HepG2 (cell line): ENCODE measurements around the gene MYLK2. TPM values are rescaled to one million over a fixed set of nuclear protein-coding genes. Genes with fewer than 3 reads are reported as not detected.

Source experiments
- ATAC-seq: fragments of 200-7000 bp; cut with Tn5 transposase; 3 replicates; pipeline ENCODE4 v1.9.1; 2020; ENCODE audit warnings: mild to moderate bottlenecking, moderate library complexity
- BruUV-seq: library from RNA; stranded (reverse); fragments of 400-500 nt; replicated peaks from 2 replicates; lab custom pipeline; 2021; lab: Mats Ljungman, UMichigan
- CTCF ChIA-PET: fragments of 300-600 bp; formaldehyde crosslinking; extraction: SDS; loops from one replicate; lab custom pipeline; 2021; ENCODE audit warnings: low total read pairs, inconsistent platforms, low intra/inter-chr PET ratio; lab: Yijun Ruan, JAX
- POLR2A ChIA-PET: fragments of 350-600 bp; sonication (Branson Sonifier 250); formaldehyde crosslinking; loops from one replicate; lab custom pipeline; 2020; ENCODE audit warnings: antibody characterized with exemption, inconsistent platforms; lab: Yijun Ruan, JAX
- DNase-seq: peaks from one replicate; pipeline ENCODE4 v3.0.0-alpha.2; 2015; ENCODE audit warnings: low spot score
- FAIRE-seq: peaks from 3 replicates; lab custom pipeline; 2011; peaks lifted over from hg19 to GRCh38; lab: Jason Lieb, UNC
- H2AFZ ChIP-seq: one replicate; pipeline ENCODE4 v1.6.1; 2011; ENCODE audit warnings: low read length, inconsistent platforms
- H3K27ac ChIP-seq: fragments of 300-600 bp; 3 replicates; pipeline ENCODE4 v1.8.0; 2011; ENCODE audit warnings: mixed run types, mild to moderate bottlenecking, mixed read lengths, low read length, inconsistent platforms; ENCODE audit not compliant: insufficient read depth; ENCODE audit errors: extremely low read length
- H3K27me3 ChIP-seq, 2 experiments: fragments of 200-600 bp in 1 of 2; 2 replicates in 1 of 2; 3 replicates in 1 of 2; pipeline versions ENCODE4 v1.6.0 to v1.8.0; 2011; ENCODE audit warnings: low read length in 2 of 2, mild to moderate bottlenecking in 2 of 2, moderate library complexity in 2 of 2, inconsistent platforms in 1 of 2; ENCODE audit not compliant: insufficient read depth in 2 of 2, control insufficient read depth in 1 of 2
- H3K36me3 ChIP-seq, 2 experiments: fragments of 200-600 bp in 1 of 2; replicated peaks in 1 of 2; 2 replicates in 1 of 2; 3 replicates in 1 of 2; pipeline versions ENCODE4 v1.5.1 to v1.8.0; 2011; ENCODE audit warnings: low read length in 2 of 2, inconsistent platforms in 1 of 2; ENCODE audit not compliant: insufficient read depth in 2 of 2, control insufficient read depth in 1 of 2
- H3K4me1 ChIP-seq: 2 replicates; pipeline ENCODE4 v1.5.1; 2012; ENCODE audit warnings: low read length, inconsistent platforms; ENCODE audit not compliant: insufficient read depth
- H3K4me2 ChIP-seq: 2 replicates; pipeline ENCODE4 v1.6.0; 2011; ENCODE audit warnings: low read depth, low read length, inconsistent platforms
- H3K4me3 ChIP-seq, 3 experiments: fragments of 200-600 bp in 1 of 3; sonication (generic), shearing (Covaris generic) in 1 of 3; replicated peaks in 1 of 3; 2 replicates each; pipeline ENCODE4 v1.5.1; 2011 to 2016; ENCODE audit warnings: low read length in 3 of 3, inconsistent platforms in 2 of 3, low read depth in 2 of 3, mild to moderate bottlenecking in 2 of 3, control low read depth in 1 of 3, mixed read lengths in 1 of 3; ENCODE audit not compliant: insufficient read depth in 1 of 3
- H3K79me2 ChIP-seq: one replicate; pipeline ENCODE4 v1.6.1; 2011; ENCODE audit warnings: low read length, inconsistent platforms; ENCODE audit not compliant: insufficient read depth
- H3K9ac ChIP-seq: 2 replicates; pipeline ENCODE4 v1.6.0; 2011; ENCODE audit warnings: mild to moderate bottlenecking, low read depth, low read length, inconsistent platforms; ENCODE audit not compliant: insufficient read depth
- H3K9me3 ChIP-seq: 2 replicates; pipeline ENCODE4 v1.5.1; 2012; ENCODE audit warnings: mild to moderate bottlenecking, low read length
- H4K20me1 ChIP-seq: 2 replicates; pipeline ENCODE4 v1.6.0; 2011; ENCODE audit warnings: inconsistent platforms, mild to moderate bottlenecking, low read length, moderate library complexity; ENCODE audit not compliant: insufficient read depth
- E2F1 ChIP-seq: sonication (generic); formaldehyde crosslinking; IDR thresholded peaks from 2 replicates; pipeline ENCODE4 v1.5.0; 2020; ENCODE audit warnings: missing genetic modification reagents
- HMGXB4 ChIP-seq, 2 experiments: sonication (generic) in 1 of 2; formaldehyde crosslinking in 1 of 2; IDR thresholded peaks; 2 replicates each; pipeline versions ENCODE4 v1.4.0 to v1.6.1; 2018 to 2020; ENCODE audit warnings: missing genetic modification reagents in 2 of 2, borderline replicate concordance in 1 of 2, low read depth in 1 of 2, mild to moderate bottlenecking in 1 of 2, missing biosample characterization in 1 of 2
- POLR2A ChIP-seq, 2 experiments: IDR thresholded peaks; 2 replicates each; pipeline ENCODE4 v1.6.1; 2011; ENCODE audit warnings: low read depth in 2 of 2, low read length in 2 of 2, mild to moderate bottlenecking in 1 of 2, moderate library complexity in 1 of 2; ENCODE audit not compliant: insufficient read depth in 1 of 2
- WIZ ChIP-seq: sonication (generic); formaldehyde crosslinking; IDR thresholded peaks from 2 replicates; pipeline ENCODE4 v1.5.1; 2020; ENCODE audit warnings: mild to moderate bottlenecking, missing genetic modification reagents
- ZBTB38 ChIP-seq: sonication (generic); formaldehyde crosslinking; IDR thresholded peaks from 2 replicates; pipeline ENCODE4 v1.5.1; 2020; ENCODE audit warnings: mild to moderate bottlenecking, missing genetic modification reagents
- ZNF318 ChIP-seq: sonication (generic); formaldehyde crosslinking; IDR thresholded peaks from 2 replicates; pipeline ENCODE4 v1.4.0; 2020; ENCODE audit warnings: mild to moderate bottlenecking, missing genetic modification reagents
- ZNF383 ChIP-seq: sonication (generic); formaldehyde crosslinking; IDR thresholded peaks from 2 replicates; pipeline ENCODE4 v1.4.0; 2020; ENCODE audit warnings: missing genetic modification reagents, mild to moderate bottlenecking, borderline replicate concordance
- WGBS: methylation state at CpG from one replicate; pipeline ENCODE4 v1.1.6; 2017; ENCODE audit warnings: low lambda C conversion rate; 5-methylcytosine and 5-hydroxymethylcytosine counted together
- in situ Hi-C: cut with HindIII; loops from 2 replicates; pipeline ENCODE4 v1.10.0; 2017; ENCODE audit warnings: low pct_unique_long_range_greater_than_20kb; ENCODE audit not compliant: extremely low pct_ligation_motif_present
- intact Hi-C: fragments of 100-400 bp; cut with micrococcal nuclease; formaldehyde crosslinking; loops from one replicate; pipeline ENCODE4 v1.10.0; 2022; ENCODE audit not compliant: unreplicated experiment
- polyA plus RNA-seq, 8 experiments: library from polyadenylated mRNA; depleted of rRNA in 3 of 8; stranded (reverse) in 7 of 8; unstranded in 1 of 8; fragments of >200 nt; fragmentation: Illumina TruSeq in 4 of 8; extraction: Trizol in 4 of 8; gene quantifications; 2 replicates each; pipeline versions ENCODE4 v1.2.1 to v1.2.3, GENCODE V29; 2011 to 2016; ENCODE audit warnings: low read depth in 4 of 8, missing spikeins in 1 of 8, mixed read lengths in 1 of 8; ENCODE audit not compliant: insufficient read depth in 1 of 8
- total RNA-seq, 5 experiments: library from RNA; depleted of rRNA; stranded (reverse); fragments of >200 nt; fragmentation: Illumina TruSeq; extraction: Trizol; gene quantifications; 2 replicates each; pipeline ENCODE4 v1.2.3, GENCODE V29; 2016; ENCODE audit warnings: low read depth in 1 of 5
- TF ChIP-seq, protein P1 (sequence below): IDR thresholded peaks from 2 replicates; pipeline ENCODE4 v1.6.1; 2018; ENCODE audit warnings: missing genetic modification reagents, mild to moderate bottlenecking, missing compliant biosample characterization

MYLK2 gene
- total and polyA plus RNA-seq, 2 of the 13 experiments (the other 11 are each of a cell fraction or from before 2014, with no cell fraction given) = 0.27 TPM; not detected in 1

GRCh38 chr20:31860390-31861134 lies 41.4 kb downstream of the MYLK2 start (continued):
- no peak for TF ChIP-seq E2F1

GRCh38 chr20:31861135-31861384 lies 41.9 kb downstream of the MYLK2 start:
- Histone ChIP-seq H3K4me1 (peaks cover 15% of the 10 kb centered on the region), H3K9me3 (no peaks in the 10 kb centered on the region), H4K20me1 (no peaks in the 10 kb centered on the region), H3K4me3 (peak overlapping the region; percentile 54 to 82 (median 74)), H3K27me3 (peaks cover 9 to 52% of the 10 kb centered on the region in 2 experiments; a peak in 4 of 5 replicates), H3K36me3 (no peaks in the 10 kb centered on the region), H3K79me2 (no peaks in the 10 kb centered on the region), H3K27ac (no peak overlapping the region), H3K9ac (peak overlapping the region; percentile 53), H2AFZ (no peak overlapping the region), H3K4me2 (peak overlapping the region; percentile 96)
- CTCF ChIA-PET = interaction anchor here (1.6 kb wide), 1 partner anchor 9 kb away, joined by 3 read pairs; no protein-coding TSS in a partner anchor
- intact Hi-C loops = no loop called here
- no peak for FAIRE-seq
- DNase-seq = no peak
- 0% methylated on average over 18 of the region's 20 CpGs for WGBS
- no TSS peak for BruUV-seq
- POLR2A ChIA-PET = interaction anchor here (1.1 to 1.3 kb wide), 4 partner anchors 25 to 91 kb away, joined by 3 to 7 read pairs (median 4); partner anchors contain the start of gene PDRG1
- in situ Hi-C loops = no loop called here
- ATAC-seq = peak; percentile 64
- TF ChIP-seq POLR2A (IDR thresholded peaks at IDR 0.05; ENCODE audit: insufficient read depth in 1 of 2, low read depth in 2 of 2, low read length in 2 of 2) (no peak), ZNF383 (CRISPR knock-in tag) (0 out of 2 replicates have a peak, but pooled peaks have one; percentile 45), ZNF318 (CRISPR knock-in tag) (peak; percentile 38; the same call in 1 of the 2 replicates), WIZ (CRISPR knock-in tag) (peak; percentile 22; the same call in 1 of the 2 replicates), HMGXB4 (CRISPR knock-in tag; IDR thresholded peaks at IDR 0.05; ENCODE audit: borderline replicate concordance in 1 of 2, low read depth in 1 of 2) (0 out of 4 replicates have a peak, but pooled peaks of 1 of the 2 experiments have one; percentile 58), ZBTB38 (CRISPR knock-in tag) (0 out of 2 replicates have a peak, but pooled peaks have one; percentile 8)
- TF ChIP-seq, protein P1, sequence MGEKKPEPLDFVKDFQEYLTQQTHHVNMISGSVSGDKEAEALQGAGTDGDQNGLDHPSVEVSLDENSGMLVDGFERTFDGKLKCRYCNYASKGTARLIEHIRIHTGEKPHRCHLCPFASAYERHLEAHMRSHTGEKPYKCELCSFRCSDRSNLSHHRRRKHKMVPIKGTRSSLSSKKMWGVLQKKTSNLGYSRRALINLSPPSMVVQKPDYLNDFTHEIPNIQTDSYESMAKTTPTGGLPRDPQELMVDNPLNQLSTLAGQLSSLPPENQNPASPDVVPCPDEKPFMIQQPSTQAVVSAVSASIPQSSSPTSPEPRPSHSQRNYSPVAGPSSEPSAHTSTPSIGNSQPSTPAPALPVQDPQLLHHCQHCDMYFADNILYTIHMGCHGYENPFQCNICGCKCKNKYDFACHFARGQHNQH (CRISPR knock-in tag) = 0 out of 2 replicates have a peak, but pooled peaks have one; percentile 53
